Fibroblast of the aortic adventitia (primary cell): ENCODE data around the gene RBM28. TPM values are rescaled to one million over a fixed set of nuclear protein-coding genes. Genes with fewer than 3 reads are reported as not detected.

Experiments
- DNase-seq: peaks from one replicate; pipeline ENCODE4 v3.0.0-alpha.2; 2010; ENCODE audit warnings: low read depth
- H3K4me3 ChIP-seq: 2 replicates; pipeline ENCODE4 v1.5.1; 2011; ENCODE audit warnings: low read depth, mild to moderate bottlenecking, control low read depth, low read length, moderate library complexity
- CTCF ChIP-seq: IDR thresholded peaks from 2 replicates; pipeline ENCODE4 v1.5.1; 2011; ENCODE audit warnings: mild to moderate bottlenecking, low read length, control low read depth, inconsistent platforms; ENCODE audit not compliant: insufficient read depth
- total RNA-seq: library from RNA; depleted of rRNA; stranded (reverse); fragments of >200 nt; gene quantifications from 2 replicates; pipeline ENCODE4 v1.2.3, GENCODE V29; 2012; ENCODE audit warnings: low replicate concordance

Gene RBM28
- total RNA-seq, 1 donor, result 14.7 TPM

- peak; percentile 26 for DNase-seq
- no peak overlapping the region for H3K4me3 ChIP-seq
- TF ChIP-seq CTCF, result peak; percentile 62
Measured at GRCh38 chr7:128381161-128381821, 37.6 kb upstream of the RBM28 start.

- no peak overlapping the region for H3K4me3 ChIP-seq
- DNase-seq, result no peak
- no peak for TF ChIP-seq CTCF
Measured at GRCh38 chr7:128380483-128381106, 36.9 kb upstream of the RBM28 start.

- DNase-seq, result no peak
- no peak overlapping the region for H3K4me3 ChIP-seq
- TF ChIP-seq CTCF, result no peak
Measured at GRCh38 chr7:128379900-128380479, 36.3 kb upstream of the RBM28 start.

DNA sequence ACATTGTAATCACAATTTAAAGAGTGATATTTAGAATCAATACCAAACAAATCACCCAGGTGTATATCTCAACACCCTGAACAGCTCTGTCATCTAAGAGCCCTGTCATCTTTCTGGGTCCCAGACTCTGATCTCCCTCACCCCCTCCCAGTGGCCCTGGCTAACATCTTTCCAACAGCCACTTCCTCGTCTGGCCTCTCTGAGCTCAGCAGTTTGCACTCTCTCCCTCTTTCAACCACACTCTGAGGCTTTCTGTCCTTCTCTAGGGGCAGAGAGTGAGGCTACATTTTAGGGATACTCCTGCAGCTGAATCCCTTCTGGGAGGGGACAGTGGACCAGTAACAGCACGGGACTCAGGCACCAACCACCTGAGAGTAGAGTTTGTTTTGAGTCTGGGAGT is 34.9 kb upstream of the RBM28 start:
- DNase-seq, result no peak
- H3K4me3 ChIP-seq, result no peak overlapping the region
- no peak for TF ChIP-seq CTCF

- no peak for TF ChIP-seq CTCF
- DNase-seq, result no peak
Measured at GRCh38 chr7:128376077-128376476, 32.4 kb upstream of the RBM28 start.

DNA sequence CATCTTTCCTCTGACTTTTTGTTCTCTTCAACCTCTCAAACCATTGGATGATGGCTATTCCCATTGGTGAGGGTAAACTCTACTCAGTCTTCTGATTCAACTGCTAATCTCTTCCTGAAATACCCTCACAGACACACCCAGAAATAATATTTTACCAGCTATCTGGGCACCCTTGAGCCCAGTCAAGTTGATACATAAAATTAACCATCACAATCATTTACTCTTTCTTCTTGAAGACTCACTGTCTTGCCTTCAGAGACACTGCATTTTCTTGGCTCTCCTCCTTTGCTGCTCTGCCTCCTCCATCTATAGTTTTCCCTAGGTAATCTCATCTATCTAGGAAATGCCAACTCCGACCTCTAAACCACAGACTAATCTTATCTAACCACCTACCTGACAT is 30.3 kb upstream of the RBM28 start:
- no peak overlapping the region for H3K4me3 ChIP-seq
- no peak for DNase-seq
- TF ChIP-seq CTCF, result no peak

More at GRCh38 chr7:128376077-128376476, 32.4 kb upstream of the RBM28 start:
- H3K4me3 ChIP-seq, result no peak overlapping the region
